B cell (primary cell): Measurements from ENCODE around the gene ZNF282. TPM values are rescaled to one million over a fixed set of nuclear protein-coding genes. Genes with fewer than 3 reads are reported as not detected.

Experiments used
- ATAC-seq: fragments of 200-7000 bp; cut with Tn5 transposase; one replicate; pipeline ENCODE4 v1.10.0; 2021; ENCODE audit warnings: low read depth, mild to moderate bottlenecking, moderate number of reproducible peaks, moderate library complexity
- CTCF ChIA-PET: fragments of 350-600 bp; sonication (Branson Sonifier 250); formaldehyde crosslinking; loops from one replicate; lab custom pipeline; 2021; ENCODE audit warnings: antibody characterized with exemption, inconsistent platforms; lab: Charles Lee
- POLR2A ChIA-PET: fragments of 350-600 bp; sonication (Branson Sonifier 250); formaldehyde crosslinking; loops from one replicate; lab custom pipeline; 2021; ENCODE audit warnings: antibody characterized with exemption; lab: Charles Lee
- DNase-seq: peaks from one replicate; pipeline ENCODE4 v3.0.0; 2013
- H2AFZ ChIP-seq: 2 replicates; pipeline ENCODE4 v1.6.1; 2012; ENCODE audit warnings: mild to moderate bottlenecking, low read depth, low read length; ENCODE audit not compliant: insufficient read depth, poor library complexity, severe bottlenecking
- H3K27ac ChIP-seq, 2 donors: 1 replicate in 1 of 2; 2 replicates in 1 of 2; pipeline ENCODE4 v1.5.1; 2012 to 2013; ENCODE audit warnings: low read length in 2 of 2, mild to moderate bottlenecking in 2 of 2, moderate library complexity in 1 of 2
- H3K27me3 ChIP-seq, 4 experiments: fragments of 200-600 bp in 1 of 4; sonication (generic) in 1 of 4; replicated peaks in 1 of 4; 1 replicate in 2 of 4; 2 replicates in 2 of 4; pipeline versions ENCODE4 v1.6.1 to v1.7.0; 2013 to 2016; ENCODE audit warnings: low read length in 3 of 4, mild to moderate bottlenecking in 2 of 4, mixed read lengths in 1 of 4, moderate library complexity in 1 of 4; ENCODE audit not compliant: insufficient read depth in 4 of 4, control insufficient read depth in 3 of 4; ENCODE audit errors: control extremely low read depth in 1 of 4
- H3K36me3 ChIP-seq, 2 experiments: replicated peaks in 1 of 2; 1 replicate in 1 of 2; 2 replicates in 1 of 2; pipeline versions ENCODE4 v1.6.1 to v1.7.1; 2013; ENCODE audit warnings: low read length in 1 of 2; ENCODE audit not compliant: insufficient read depth in 2 of 2, control insufficient read depth in 1 of 2; ENCODE audit errors: control extremely low read depth in 1 of 2, extremely low read depth in 1 of 2
- H3K4me1 ChIP-seq, 2 donors: fragments of 200-600 bp in 1 of 2; sonication (generic) in 1 of 2; 1 replicate in 1 of 2; 2 replicates in 1 of 2; pipeline versions ENCODE4 v1.5.1 to v1.6.1; 2013 to 2017; ENCODE audit warnings: low read length in 2 of 2; ENCODE audit not compliant: control insufficient read depth in 2 of 2, insufficient read depth in 2 of 2
- H3K4me2 ChIP-seq: replicated peaks from 2 replicates; pipeline ENCODE3; 2012; ENCODE audit warnings: mild to moderate bottlenecking, low read depth, low read length; ENCODE audit not compliant: poor library complexity, severe bottlenecking
- H3K4me3 ChIP-seq, 5 experiments: fragments of 200-600 bp in 1 of 5; sonication (generic) in 1 of 5; 1 replicate in 3 of 5; 2 replicates in 2 of 5; pipeline versions ENCODE4 v1.5.1 to v1.7.0; 2011 to 2016; ENCODE audit warnings: low read length in 4 of 5, mild to moderate bottlenecking in 4 of 5, low read depth in 2 of 5, control low read depth in 1 of 5, moderate library complexity in 1 of 5; ENCODE audit not compliant: insufficient read depth in 1 of 5; ENCODE audit errors: control extremely low read depth in 1 of 5, extremely low read depth in 1 of 5
- H3K79me2 ChIP-seq: fragments of 200-600 bp; sonication (generic); one replicate; pipeline ENCODE4 v1.6.0; 2016; ENCODE audit warnings: low read length; ENCODE audit not compliant: control insufficient read depth, insufficient read depth
- H3K9ac ChIP-seq: fragments of 200-600 bp; sonication (generic); 2 replicates; pipeline ENCODE4 v1.6.1; 2017; ENCODE audit warnings: mild to moderate bottlenecking, low read length, moderate library complexity
- H3K9me3 ChIP-seq, 3 donors: one replicate each; pipeline versions ENCODE4 v1.6.1 to v1.7.1; 2013; ENCODE audit warnings: low read length in 2 of 3; ENCODE audit not compliant: control insufficient read depth in 2 of 3, insufficient read depth in 1 of 3; ENCODE audit errors: control extremely low read depth in 1 of 3
- H4K20me1 ChIP-seq: 2 replicates; pipeline ENCODE4 v1.6.0; 2012; ENCODE audit warnings: mild to moderate bottlenecking, low read length; ENCODE audit not compliant: insufficient read depth, control insufficient read depth, poor library complexity, severe bottlenecking
- H3K27ac Mint-ChIP-seq: one replicate; pipeline ENCODE4 v1.8.0; 2021; ENCODE audit warnings: mixed read lengths
- H3K27me3 Mint-ChIP-seq: one replicate; pipeline ENCODE4 v1.8.0; 2021; ENCODE audit warnings: mixed read lengths
- H3K4me1 Mint-ChIP-seq: one replicate; pipeline ENCODE4 v1.8.0; 2021; ENCODE audit warnings: mixed read lengths
- H3K4me3 Mint-ChIP-seq: one replicate; pipeline ENCODE4 v1.8.0; 2021; ENCODE audit warnings: mixed read lengths
- H3K9me3 Mint-ChIP-seq: one replicate; pipeline ENCODE4 v1.8.0; 2022; ENCODE audit warnings: mixed read lengths; ENCODE audit not compliant: insufficient read depth
- CTCF ChIP-seq: fragments of 200-600 bp; IDR thresholded peaks from one replicate; pipeline ENCODE4 v1.8.0; 2022; ENCODE audit warnings: antibody characterized with exemption, mild to moderate bottlenecking
- EZH2 ChIP-seq: IDR thresholded peaks from 2 replicates; pipeline ENCODE4 v1.6.1; 2012; ENCODE audit warnings: borderline replicate concordance, low read depth, mild to moderate bottlenecking, moderate library complexity, low read length; ENCODE audit not compliant: insufficient read depth, poor library complexity, severe bottlenecking
- WGBS: methylation state at CpG from one replicate; pipeline ENCODE4 v1.1.5; 2013; ENCODE audit warnings: missing lambda C conversion rate; ENCODE audit not compliant: insufficient coverage; 5-methylcytosine and 5-hydroxymethylcytosine counted together
- intact Hi-C: fragments of 100-400 bp; cut with micrococcal nuclease; formaldehyde crosslinking; loops from one replicate; pipeline ENCODE4 v1.10.0; 2022
- polyA plus RNA-seq: library from polyadenylated mRNA; depleted of rRNA; stranded (reverse); fragments of >200 nt; gene quantifications from 2 replicates; pipeline ENCODE4 v1.2.3, GENCODE V29; 2012
- total RNA-seq, 2 donors: library from RNA; stranded (reverse); fragments of 120-200 nt in 1 of 2; gene quantifications; 1 replicate in 1 of 2; 2 replicates in 1 of 2; pipeline versions ENCODE4 v1.2.3 to v1.2.4, GENCODE V29; 2013 to 2022

Gene ZNF282
- total and polyA plus RNA-seq, 2 donors (not counting 1 experiment from before 2014, with no cell fraction given), result 8.3 to 25.7 TPM

GRCh38 chr7:149225106-149225505 is 29.8 kb downstream of the ZNF282 start:
- POLR2A ChIA-PET, result no interaction called here
- H3K9me3 ChIP-seq, result peaks cover 0 to 14% (median 0%) of the 10 kb centered on the region in 3 donors
- intact Hi-C loops, result no loop called here
- H3K4me3 Mint-ChIP-seq, result no peak overlapping the region
- H3K9me3 Mint-ChIP-seq, result no peaks in the 10 kb centered on the region
- CTCF ChIA-PET, result no interaction called here
- H3K4me1 Mint-ChIP-seq, result no peaks in the 10 kb centered on the region
- H3K4me1 ChIP-seq, result no peaks in the 10 kb centered on the region
- no peaks in the 10 kb centered on the region for H3K27me3 ChIP-seq
- H3K79me2 ChIP-seq, result no peaks in the 10 kb centered on the region
- no peaks in the 10 kb centered on the region for H4K20me1 ChIP-seq
- H3K27ac ChIP-seq, result no peak overlapping the region
- TF ChIP-seq CTCF, result no peak
- no peak for TF ChIP-seq EZH2
- H3K27me3 Mint-ChIP-seq, result no peaks in the 10 kb centered on the region
- no peak overlapping the region for H3K4me3 ChIP-seq
- no peak overlapping the region for H3K4me2 ChIP-seq
- H3K9ac ChIP-seq, result no peak overlapping the region
- ATAC-seq, result no peak
- 99% methylated on average over 16 of the region's 19 CpGs for WGBS
- DNase-seq, result no peak
- no peak overlapping the region for H2AFZ ChIP-seq
- no peak overlapping the region for H3K27ac Mint-ChIP-seq
- H3K36me3 ChIP-seq, result peaks cover 0 to 10% of the 10 kb centered on the region in 2 experiments

GRCh38 chr7:149225656-149226055 is 30.3 kb downstream of the ZNF282 start:
- POLR2A ChIA-PET, result interaction anchor here (0.6 kb wide), 1 partner anchor 38 kb away, joined by 6 read pairs; no protein-coding TSS in a partner anchor
- no peak overlapping the region for H3K4me3 Mint-ChIP-seq

More at GRCh38 chr7:149225656-149226055, 30.3 kb downstream of the ZNF282 start:
- DNase-seq, result no peak
- Histone ChIP-seq H3K4me2 (no peak overlapping the region), H4K20me1 (no peaks in the 10 kb centered on the region), H3K4me3 (no peak overlapping the region), H3K36me3 (peaks cover 0 to 8% of the 10 kb centered on the region in 2 experiments), H3K9me3 (peaks cover 0 to 14% (median 0%) of the 10 kb centered on the region in 3 donors), H3K9ac (no peak overlapping the region), H3K27me3 (no peaks in the 10 kb centered on the region), H3K4me1 (no peaks in the 10 kb centered on the region), H3K27ac (no peak overlapping the region), H3K79me2 (no peaks in the 10 kb centered on the region), H2AFZ (no peak overlapping the region)
- CTCF ChIA-PET, result no interaction called here
- H3K27ac Mint-ChIP-seq, result no peak overlapping the region
- H3K4me1 Mint-ChIP-seq, result no peaks in the 10 kb centered on the region
- whole genome bisulfite sequencing, result 98% methylated on average over 21 of the region's 22 CpGs
- intact Hi-C loops, result no loop called here
- ATAC-seq, result no peak
- TF ChIP-seq CTCF (no peak), EZH2 (no peak)
- no peaks in the 10 kb centered on the region for H3K9me3 Mint-ChIP-seq
- no peaks in the 10 kb centered on the region for H3K27me3 Mint-ChIP-seq
